Adipose tissue (tissue), 3 donors: ENCODE measurements around the gene STX11. TPM values are rescaled to one million over a fixed set of nuclear protein-coding genes. Genes with fewer than 3 reads are reported as not detected.
A peak's percentile ranks its signal among the peaks of the same experiment; 100 is the strongest.
"Not testable (repeated sequence)": the region's sequence is repeated elsewhere in the genome, so short reads cannot be mapped to it uniquely, and the experiment has no call there.

ENCODE experiments used
- H3K27ac ChIP-seq: one replicate; pipeline ENCODE4 v1.5.1; 2013; ENCODE audit warnings: low read depth, low read length
- WGBS, 3 donors: extraction: QIAGEN DNeasy Blood & Tissue Kit; methylation state at CpG; one replicate each; pipeline ENCODE4 v1.1.7; 2013; 5-methylcytosine and 5-hydroxymethylcytosine counted together
- polyA plus RNA-seq, 3 donors: library from polyadenylated mRNA; stranded (reverse); fragments of 200-250 nt; gene quantifications; one replicate each; pipeline ENCODE4 v1.2.3, GENCODE V29; 2013
- donor health status: healthy with polysubstance abuse.
- donor health status: Bipolar disorder and iron deficiency.
- donor health status: healthy.

Gene STX11
- 10 to 100 TPM in 2 of 3 donors, 1 to 10 TPM in 1; 3.2 to 84.1 (median 21.9) TPM for polyA plus RNA-seq

DNA sequence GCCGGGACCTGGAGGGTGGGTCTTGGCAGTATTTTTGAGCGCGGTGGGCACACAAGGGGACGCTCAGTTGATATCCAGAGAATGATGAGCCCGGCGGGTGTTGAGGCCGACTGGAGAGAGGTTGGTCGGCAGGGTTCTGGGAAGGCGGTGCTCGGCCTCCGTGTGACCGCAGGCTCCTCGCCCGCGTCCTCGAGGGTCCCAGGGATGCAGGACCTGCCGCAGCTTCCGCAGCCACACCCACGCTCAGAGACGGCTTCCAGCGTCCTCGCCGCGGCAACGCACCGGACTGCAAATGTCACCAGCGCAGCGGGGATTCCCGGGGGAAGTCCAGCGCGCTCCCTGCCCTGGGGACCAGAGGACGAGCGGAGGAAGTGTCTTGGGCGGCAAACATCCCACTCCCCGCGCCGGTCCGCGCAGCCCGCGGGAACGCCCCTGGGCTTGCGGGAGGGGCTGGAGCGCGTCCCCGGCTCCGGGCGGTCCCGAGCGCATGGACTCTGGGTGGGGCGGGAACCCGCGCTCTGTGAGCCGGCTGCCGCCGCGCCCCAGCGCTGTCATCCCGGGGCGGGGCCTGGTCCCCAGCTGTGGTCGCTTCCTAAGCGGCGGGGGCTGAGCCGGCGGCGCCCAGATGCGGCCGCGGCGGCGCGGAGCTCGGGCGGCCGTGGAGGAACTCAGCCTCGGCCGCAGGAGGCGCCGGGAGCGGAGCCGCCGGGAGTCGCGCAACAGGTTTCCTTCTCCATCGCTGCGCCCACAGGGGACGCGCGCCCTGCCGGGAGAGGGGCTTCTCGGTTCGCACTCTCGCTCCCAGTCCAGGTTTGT is at the start of gene STX11:
Gene STX11 (plus strand): TSS at position 624 of the 816 bp plus-strand sequence. CDS start 36,111 bp downstream, outside the sequence.
- WGBS, 3 donors = 1% methylated on average over 70 to 93 of the region's 93 CpGs
- H3K27ac ChIP-seq = peak within 1 kb of the TSS; percentile 25

DNA sequence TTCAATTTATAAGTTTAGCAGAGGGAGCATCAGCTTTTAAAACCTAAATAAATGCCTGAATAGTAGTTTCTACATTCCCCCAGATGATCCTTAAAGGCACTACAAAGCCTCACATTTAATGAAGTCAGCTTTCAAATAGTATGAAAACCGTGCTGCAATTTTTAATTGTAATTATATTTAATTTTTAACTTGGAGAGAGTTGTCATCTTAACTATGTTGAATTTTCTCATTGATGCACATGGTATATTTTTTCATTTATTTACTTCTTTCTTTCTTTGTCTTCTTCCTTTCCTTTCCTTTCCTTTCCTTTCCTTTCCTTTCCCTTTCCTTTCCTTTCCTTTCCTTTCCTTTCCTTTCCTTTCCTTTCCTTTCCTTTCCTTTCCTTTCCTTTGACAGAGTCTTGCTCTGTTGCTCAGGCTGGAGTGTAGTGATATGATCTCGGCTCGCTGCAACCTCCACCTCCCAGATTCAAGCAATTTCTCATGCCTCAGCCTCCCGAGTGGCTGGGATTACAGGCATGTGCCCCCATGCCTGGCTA is 47.2 kb upstream of the STX11 start:
- H3K27ac ChIP-seq = no peak overlapping the region
- WGBS, 3 donors = 76 to 82% (median 78%) methylated on average over 4 of the region's 4 CpGs

DNA sequence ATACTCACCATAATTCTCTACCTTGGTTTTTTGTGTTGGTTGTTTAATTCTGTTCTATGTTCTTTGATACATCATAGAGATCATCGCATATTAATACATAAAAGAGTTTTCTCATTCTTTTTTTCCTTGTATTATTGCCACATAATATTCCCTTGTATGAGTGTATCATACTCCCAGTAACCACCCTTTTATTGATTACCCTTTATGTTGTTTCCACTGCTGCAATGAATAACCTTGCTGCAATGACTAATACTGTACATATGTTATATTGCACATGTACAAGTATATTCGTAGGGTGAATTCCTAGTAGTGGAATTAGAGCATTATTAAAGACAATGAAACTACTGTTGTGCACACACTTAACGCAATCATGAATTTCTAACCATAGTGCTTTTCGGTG is 45.8 kb upstream of the STX11 start:
- WGBS, 3 donors = 48 to 62% (median 54%) methylated on average over 4 of the region's 4 CpGs
- H3K27ac ChIP-seq = no peak overlapping the region

DNA sequence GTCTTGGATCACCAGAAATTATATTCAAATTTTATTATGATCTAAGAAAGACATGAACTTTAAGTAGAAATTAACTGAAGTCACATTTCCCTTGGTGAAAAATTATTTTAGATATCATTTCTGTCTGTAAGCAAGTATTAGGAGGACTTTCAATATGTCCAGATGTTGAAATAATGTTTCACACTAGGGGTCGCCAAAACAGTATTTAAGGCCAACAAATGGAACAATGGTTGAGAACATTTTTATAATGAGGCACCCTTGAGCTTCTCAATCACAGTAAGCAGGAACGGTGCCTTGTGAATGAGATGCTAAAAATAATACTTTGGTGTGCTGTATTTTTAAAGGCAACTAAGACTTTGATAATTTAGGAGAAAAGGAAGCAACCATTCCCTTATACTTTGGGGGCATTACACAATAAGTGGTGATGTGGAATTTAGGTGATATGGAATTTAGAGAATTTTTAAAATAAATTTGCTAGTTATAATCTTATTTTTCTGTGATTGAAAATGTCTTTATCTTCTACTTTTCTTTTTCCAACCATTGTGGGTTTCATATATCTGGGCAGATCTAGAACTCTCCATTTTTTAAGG is 45.3 kb upstream of the STX11 start:
- WGBS, 3 donors = 0% methylated on average over 2 of the region's 2 CpGs

DNA sequence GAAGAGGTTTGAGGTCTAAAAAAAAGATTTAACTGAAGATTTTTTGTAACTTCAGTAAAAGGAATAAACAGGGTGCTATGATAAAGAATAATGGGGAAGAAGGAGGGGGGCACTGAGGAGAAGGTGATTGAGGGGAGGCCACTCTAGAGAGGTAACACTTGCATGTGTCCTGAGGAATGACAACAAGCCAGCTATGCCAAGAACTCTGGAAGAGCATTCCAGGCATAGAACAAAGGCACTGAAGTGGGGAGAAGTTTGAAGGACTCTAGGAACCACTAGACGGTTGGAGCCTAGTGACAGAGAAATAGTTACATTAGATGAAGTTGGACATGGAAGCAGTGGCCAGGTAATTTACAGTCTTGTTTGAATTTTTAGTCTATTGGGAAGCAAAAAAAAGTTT is 44.1 kb upstream of the STX11 start:
- no peak overlapping the region for H3K27ac ChIP-seq
- 73 to 77% (median 75%) methylated on average over 1 of the region's 1 CpG for WGBS, 3 donors

More for the DNA sequence above, 45.3 kb upstream of the STX11 start:
- no peak overlapping the region for H3K27ac ChIP-seq

DNA sequence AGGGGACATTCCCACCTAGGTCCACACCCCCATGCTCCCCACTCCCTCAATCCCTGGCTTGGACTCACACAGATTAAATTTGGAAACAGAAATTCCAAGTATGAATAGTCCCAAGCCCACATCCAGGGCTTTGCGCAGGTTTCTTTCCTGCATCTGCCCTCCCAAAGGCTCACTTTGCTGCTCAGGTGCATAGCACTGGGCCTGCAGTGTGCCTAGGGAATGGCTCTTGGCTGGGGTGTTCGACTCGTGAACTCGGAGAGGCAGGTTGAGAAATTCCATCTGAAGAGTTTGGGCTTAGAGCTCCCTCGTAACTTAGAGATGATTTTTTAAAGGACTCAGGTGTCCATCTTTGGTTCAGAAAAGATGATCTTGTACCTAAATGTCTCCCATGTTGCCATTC is 40.1 kb upstream of the STX11 start:
- H3K27ac ChIP-seq = peak overlapping the region; percentile 20
- WGBS, 3 donors = 76 to 90% (median 78%) methylated on average over 5 of the region's 5 CpGs

DNA sequence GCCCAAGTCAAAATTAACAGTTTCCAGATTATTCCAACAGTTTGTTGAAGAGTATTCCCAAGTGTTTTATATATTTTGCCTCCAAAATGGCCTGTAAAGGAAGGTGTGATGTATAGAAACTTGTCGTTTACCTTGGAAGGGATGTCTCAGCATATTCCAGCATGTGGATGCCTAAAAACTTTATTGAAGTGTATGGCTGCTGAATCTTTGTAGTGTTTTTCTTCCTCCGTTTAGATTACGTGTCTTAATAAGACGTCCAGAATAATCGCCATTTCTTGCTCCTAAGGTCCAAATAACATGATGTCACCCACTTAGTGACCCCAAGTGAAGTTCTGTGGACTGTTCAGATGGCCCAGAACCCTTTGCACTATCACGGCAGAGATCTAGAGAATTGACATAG is 37.0 kb upstream of the STX11 start:
- no peak overlapping the region for H3K27ac ChIP-seq
- WGBS, 3 donors = 92 to 94% (median 94%) methylated on average over 6 of the region's 6 CpGs

DNA sequence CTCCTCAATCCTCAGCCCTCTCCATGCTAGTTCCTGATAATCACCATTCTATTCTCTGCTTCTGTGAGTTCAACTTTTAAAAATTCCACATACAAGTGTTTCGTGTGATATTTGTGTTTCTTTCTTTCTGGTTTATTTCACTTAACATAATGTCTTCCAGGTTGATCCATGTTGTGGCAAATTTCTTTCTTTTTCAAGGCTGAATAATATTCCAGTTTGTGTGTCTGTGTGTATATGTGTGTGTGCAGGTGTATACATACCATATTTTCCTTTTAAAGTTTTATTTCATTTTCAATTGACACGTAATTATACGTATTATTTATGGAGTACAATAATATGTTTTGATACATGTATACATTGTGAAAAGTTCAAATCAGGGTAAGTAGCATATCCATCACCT is 35.1 kb upstream of the STX11 start:
- no peak overlapping the region for H3K27ac ChIP-seq
- 87 to 96% (median 93%) methylated on average over 3 of the region's 3 CpGs for WGBS, 3 donors

DNA sequence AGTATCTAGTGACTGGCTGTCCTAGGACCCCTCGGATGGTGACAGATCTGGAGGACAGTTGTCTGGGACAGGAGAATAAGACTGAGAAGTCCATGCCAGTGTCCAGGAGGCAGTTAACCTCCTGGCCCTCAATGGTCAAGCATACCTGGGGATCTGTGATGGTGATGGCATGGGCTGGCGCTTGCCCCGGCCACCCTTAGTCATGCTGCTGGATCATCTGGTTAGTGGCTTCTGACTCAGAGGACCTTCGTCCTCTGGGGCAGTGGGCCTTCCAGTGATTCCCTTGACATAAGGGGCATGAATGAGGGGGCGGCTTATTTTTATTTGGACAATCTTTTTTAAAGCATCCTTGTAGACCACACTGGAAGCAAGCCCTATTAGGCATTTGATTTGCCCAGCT is 30.9 kb upstream of the STX11 start:
- WGBS, 3 donors = 94 to 97% (median 96%) methylated on average over 5 of the region's 5 CpGs
- H3K27ac ChIP-seq = no peak overlapping the region

DNA sequence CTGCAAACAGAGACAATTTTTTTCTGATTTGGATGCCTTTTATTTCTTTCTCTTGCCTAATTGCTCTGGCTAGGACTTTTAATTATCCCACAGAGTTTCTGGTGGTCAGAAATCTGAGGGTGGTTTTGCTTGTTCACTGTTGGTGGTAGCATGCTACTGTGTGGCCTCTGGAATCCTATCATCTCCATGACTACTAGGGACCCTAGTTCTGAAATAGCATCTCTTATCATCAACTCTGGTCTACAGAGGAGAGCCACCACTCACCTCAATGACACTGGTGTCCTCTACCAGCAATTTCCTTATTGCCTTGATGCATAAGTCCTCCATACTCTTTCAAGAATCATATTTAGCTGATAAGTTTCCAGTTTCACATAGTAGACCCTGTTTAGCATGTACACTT is 27.5 kb upstream of the STX11 start:
- H3K27ac ChIP-seq = no peak overlapping the region

DNA sequence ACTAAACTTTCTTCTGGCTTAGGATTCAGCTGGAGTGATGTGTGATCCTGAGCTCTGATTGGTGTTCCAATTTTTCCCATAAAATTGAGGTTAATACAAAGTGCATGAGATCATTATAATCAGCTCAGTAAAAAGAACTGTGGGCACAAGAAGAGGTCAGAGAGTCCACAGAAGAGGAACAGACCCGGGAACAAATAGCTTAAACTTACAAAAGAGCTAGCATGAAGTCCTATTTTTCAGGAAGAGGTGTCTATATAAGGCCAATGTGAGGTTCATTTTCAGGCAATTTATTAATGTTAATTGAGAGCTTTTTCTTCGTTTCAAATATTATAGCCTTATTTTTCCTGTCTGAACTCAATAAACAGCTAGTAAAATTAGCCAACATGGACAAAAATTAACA is 26.9 kb upstream of the STX11 start:
- WGBS, 3 donors = 42 to 58% (median 44%) methylated on average over 2 of the region's 2 CpGs
- H3K27ac ChIP-seq = no peak overlapping the region

DNA sequence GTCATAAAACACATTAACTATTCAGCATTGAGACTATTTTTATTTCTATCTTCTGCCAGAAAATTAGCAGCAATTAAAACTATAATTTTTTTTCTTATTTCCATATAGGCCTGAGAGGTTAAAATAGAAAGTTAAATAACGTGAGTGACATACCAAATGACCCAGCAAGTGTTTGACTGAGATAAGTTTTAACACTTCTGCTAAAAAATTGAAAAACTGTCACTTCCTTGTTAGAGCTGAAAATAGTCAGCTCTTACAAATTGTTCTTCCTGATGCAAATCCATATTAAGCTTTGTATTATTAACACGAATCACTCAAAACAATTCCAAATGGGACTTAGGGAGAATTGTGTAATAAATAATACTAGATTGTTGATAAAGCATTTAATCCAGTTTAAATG is 26.5 kb upstream of the STX11 start:
- 31 to 35% (median 31%) methylated on average over 2 of the region's 2 CpGs for WGBS, 3 donors
- H3K27ac ChIP-seq = no peak overlapping the region

DNA sequence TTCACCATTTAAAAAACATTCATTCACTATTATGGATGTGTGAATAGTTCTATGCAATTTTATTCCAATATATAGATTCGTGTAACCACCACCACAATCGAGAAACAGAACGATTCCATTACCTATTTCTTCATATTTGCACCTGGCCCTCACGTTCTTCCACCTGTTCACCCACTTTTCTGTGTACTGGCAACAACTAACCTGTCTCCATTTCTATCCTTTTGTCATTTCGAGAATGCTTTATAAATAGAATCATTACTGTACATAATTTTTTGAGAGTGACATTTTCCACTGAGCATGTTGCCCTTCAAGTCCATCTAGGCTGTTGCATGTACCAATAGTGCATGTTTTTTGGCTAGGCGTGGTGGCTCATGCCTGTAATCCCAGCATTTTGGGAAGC is 23.2 kb upstream of the STX11 start:
- H3K27ac ChIP-seq = no peak overlapping the region
- 87 to 89% (median 87%) methylated on average over 6 of the region's 6 CpGs for WGBS, 3 donors

DNA sequence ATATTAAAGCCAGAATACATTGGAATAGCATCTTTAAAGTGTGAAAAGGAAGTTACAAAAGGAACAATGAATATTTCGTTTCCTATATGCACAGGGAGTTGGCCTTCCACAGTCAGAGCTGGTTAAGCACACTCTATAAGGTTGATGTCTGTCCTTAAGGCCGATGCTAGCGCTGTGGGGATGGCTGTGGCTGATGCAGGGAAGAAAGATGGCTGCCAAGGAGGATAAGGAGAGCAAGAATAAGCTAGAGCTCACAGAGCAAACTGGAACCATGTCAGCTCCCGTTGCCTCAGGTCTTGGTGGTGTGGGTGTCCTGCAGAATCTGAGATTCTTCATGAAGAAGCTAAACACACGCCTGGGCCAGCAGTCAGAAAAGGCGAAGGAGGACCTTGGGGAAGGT is 20.8 kb upstream of the STX11 start:
- WGBS, 3 donors = 79 to 88% (median 81%) methylated on average over 6 of the region's 6 CpGs
- H3K27ac ChIP-seq = no peak overlapping the region

DNA sequence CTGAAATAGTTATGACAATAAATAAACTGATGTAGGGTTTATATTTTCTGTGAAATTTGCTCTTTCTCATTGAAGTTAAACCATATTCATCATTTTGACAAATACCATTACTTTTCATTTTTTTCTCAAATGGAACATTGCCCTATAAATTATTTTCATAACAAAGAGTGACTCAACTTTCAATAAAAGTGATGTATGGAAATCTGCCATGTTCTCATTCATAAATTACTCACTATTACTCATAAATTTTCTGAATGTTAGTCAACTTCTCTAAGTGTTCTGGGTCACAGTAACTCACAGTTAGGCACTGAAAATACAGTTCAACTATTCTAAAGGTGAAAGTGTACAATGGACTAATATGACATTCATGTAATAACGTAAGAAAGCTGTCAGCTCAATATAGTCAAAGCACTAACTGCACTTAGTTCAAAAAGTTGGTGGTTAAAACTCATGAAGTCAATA is 19.0 kb upstream of the STX11 start:
- 74 to 77% (median 76%) methylated on average over 1 of the region's 1 CpG for WGBS, 3 donors
- H3K27ac ChIP-seq = no peak overlapping the region

DNA sequence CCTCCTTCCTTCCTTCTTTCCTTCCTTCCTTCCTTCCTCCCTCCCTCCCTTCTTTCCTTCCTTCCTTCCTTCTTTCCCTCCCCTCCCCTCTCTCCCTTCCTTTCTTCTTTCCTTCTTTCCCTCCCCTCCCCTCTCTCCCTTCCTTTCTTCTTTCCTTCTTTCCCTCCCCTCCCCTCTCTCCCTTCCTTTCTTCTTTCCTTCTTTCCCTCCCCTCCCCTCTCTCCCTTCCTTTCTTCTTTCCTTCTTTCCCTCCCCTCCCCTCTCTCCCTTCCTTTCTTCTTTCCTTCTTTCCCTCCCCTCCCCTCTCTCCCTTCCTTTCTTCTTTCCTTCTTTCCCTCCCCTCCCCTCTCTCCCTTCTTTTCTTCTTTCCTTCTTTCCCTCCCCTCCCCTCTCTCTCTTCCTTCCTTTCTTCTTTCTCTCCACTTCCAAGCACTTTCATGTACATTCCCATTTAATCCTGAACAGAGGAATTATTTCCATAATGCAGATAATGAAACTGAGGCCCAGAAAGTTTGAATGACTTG is 18.1 kb upstream of the STX11 start:
- H3K27ac ChIP-seq = not testable (repeated sequence)

DNA sequence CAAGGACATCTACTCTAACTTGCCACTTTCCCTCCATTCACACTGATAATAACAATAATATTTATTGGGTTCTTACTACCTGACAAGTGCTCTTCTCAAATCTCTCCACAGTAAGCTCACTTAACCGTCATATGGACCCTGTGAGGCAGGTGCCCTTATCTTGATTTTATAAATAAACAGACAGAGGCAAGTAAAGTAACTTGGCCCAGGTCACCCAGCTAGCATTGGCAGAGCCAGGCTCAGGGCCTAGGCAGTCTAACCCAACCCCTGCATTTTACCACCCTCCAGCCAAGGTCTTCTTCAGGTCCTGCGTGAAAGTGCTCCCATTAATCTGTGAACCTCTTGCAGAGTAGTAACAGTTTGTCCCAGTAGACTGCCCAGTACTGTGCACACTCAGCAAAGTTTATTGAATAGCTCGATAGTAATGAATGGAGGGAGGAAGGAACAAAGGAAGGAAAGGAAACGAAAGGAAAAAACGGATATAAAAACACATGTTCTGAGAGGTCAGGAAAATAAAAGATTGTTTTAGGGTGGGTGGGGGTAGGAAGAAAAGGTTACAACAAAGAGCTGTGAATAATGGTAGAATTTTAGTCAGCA is 17.0 kb upstream of the STX11 start:
- no peak overlapping the region for H3K27ac ChIP-seq
- 71 to 82% (median 79%) methylated on average over 5 of the region's 5 CpGs for WGBS, 3 donors

DNA sequence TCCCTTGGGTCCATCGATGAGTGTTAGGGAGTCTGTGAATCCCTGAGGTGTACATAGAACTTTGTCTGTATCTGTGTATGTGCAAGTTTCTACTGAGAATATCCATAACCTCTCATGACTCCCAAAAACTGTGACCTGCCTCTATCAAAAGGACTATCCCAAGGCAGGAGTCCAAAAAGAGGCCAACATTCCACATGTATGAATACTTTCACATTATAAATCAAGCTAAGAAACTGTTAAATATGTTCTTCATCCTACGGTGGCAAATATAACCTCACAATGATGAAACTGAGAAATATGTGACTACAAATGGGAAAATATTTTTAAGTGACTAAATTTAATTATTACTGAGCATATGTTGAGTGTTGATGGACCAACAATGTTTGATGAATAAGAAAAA is 16.1 kb upstream of the STX11 start:
- WGBS, 3 donors = 84 to 92% (median 85%) methylated on average over 2 of the region's 2 CpGs

DNA sequence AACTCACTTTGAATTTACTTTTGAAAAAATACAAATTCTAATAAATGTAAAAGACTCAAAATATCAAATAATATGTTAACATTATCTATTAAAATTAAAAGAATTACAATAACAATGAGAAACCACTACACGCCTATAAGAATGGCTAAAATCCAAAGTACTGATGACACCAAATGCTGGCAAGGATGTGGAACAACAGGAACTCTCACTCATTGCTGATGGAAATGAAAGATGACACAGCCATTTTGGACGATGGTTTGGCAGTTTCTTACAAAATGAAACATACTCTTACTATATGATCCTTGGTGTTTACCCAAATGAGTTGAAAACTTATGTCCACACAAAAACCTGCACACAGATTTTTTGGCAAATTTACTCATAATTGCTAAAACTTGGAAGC is 15.6 kb upstream of the STX11 start:
- H3K27ac ChIP-seq = no peak overlapping the region
- 52 to 63% (median 61%) methylated on average over 2 of the region's 2 CpGs for WGBS, 3 donors

More for the DNA sequence above, 16.1 kb upstream of the STX11 start:
- no peak overlapping the region for H3K27ac ChIP-seq
